Skeletal muscle cell (primary cell): ENCODE measurements around the gene ANKRD42.

Source experiments
- DNase-seq: peaks from one replicate; pipeline ENCODE4 v3.0.0-alpha.2; 2010; ENCODE audit warnings: low read depth
- H3K4me3 ChIP-seq: 2 replicates; pipeline ENCODE4 v1.5.1; 2011; ENCODE audit warnings: low read depth, mild to moderate bottlenecking, control low read depth, low read length, moderate library complexity

The ANKRD42 gene

GRCh38 chr11:83280256-83280655 is 86.7 kb downstream of the ANKRD42 start:
- no peak overlapping the region for H3K4me3 ChIP-seq
- DNase-seq, result no peak

- H3K4me3 ChIP-seq, result no peak overlapping the region
- no peak for DNase-seq
These were observed 88.7 kb downstream of the ANKRD42 start for GRCh38 chr11:83282084-83282716.

- DNase-seq, result peak; percentile 10
- H3K4me3 ChIP-seq, result peak overlapping the region; percentile 96
These were observed 91.1 kb downstream of the ANKRD42 start for GRCh38 chr11:83284501-83285150.

GRCh38 chr11:83285151-83285770 is 91.7 kb downstream of the ANKRD42 start:
- no peak for DNase-seq
- H3K4me3 ChIP-seq, result peak overlapping the region; percentile 96

- peak within 1 kb of the TSS; percentile 96 for H3K4me3 ChIP-seq
- peak; percentile 94 for DNase-seq
These were observed 92.4 kb downstream of the ANKRD42 start, which contains the start of gene CCDC90B for GRCh38 chr11:83285771-83286528. Gene CCDC90B, minus strand, starts transcription at chr11:83286367. Its CDS starts 395 bp downstream, at chr11:83285972.

GRCh38 chr11:83287631-83288030 is 94.1 kb downstream of the ANKRD42 start:
- DNase-seq, result no peak
- H3K4me3 ChIP-seq, result no peak overlapping the region

- H3K4me3 ChIP-seq, result no peak overlapping the region
- peak; percentile 24 for DNase-seq
These were observed 99.4 kb downstream of the ANKRD42 start for GRCh38 chr11:83292709-83293456.

- DNase-seq, result no peak
- H3K4me3 ChIP-seq, result no peak overlapping the region
These were observed 99.9 kb downstream of the ANKRD42 start for GRCh38 chr11:83293457-83293774.

GRCh38 chr11:83294208-83294607 is 100.7 kb downstream of the ANKRD42 start:
- DNase-seq, result no peak
- no peak overlapping the region for H3K4me3 ChIP-seq
